Measurements from ENCODE around the gene ARAP2.

The ARAP2 gene

GRCh38 chr4:36065274-36065871 is 178.9 kb downstream of the ARAP2 start:
- H3K4me3 ChIP-seq (ENCODE audit: control insufficient read depth, low read depth, low read length) = no peak overlapping the region
- TF ChIP-seq CTCF (conservative IDR thresholded peaks at IDR 0.05; ENCODE audit: control insufficient read depth, insufficient read depth, low read depth, low read length) = no peak
- DNase-seq (ENCODE audit: low read depth) = no peak

GRCh38 chr4:36064117-36064516 is 180.2 kb downstream of the ARAP2 start:
- TF ChIP-seq CTCF (conservative IDR thresholded peaks at IDR 0.05; ENCODE audit: control insufficient read depth, insufficient read depth, low read depth, low read length) = no peak
- H3K4me3 ChIP-seq (ENCODE audit: control insufficient read depth, low read depth, low read length) = no peak overlapping the region
- no peak for DNase-seq (ENCODE audit: low read depth)

- H3K4me3 ChIP-seq (ENCODE audit: control insufficient read depth, low read depth, low read length) = no peak overlapping the region
- TF ChIP-seq CTCF (conservative IDR thresholded peaks at IDR 0.05; ENCODE audit: control insufficient read depth, insufficient read depth, low read depth, low read length) = no peak
- no peak for DNase-seq (ENCODE audit: low read depth)
Measured at GRCh38 chr4:36056136-36056535, 188.2 kb downstream of the ARAP2 start.

GRCh38 chr4:36054694-36055422 is 189.5 kb downstream of the ARAP2 start:
- H3K4me3 ChIP-seq (ENCODE audit: control insufficient read depth, low read depth, low read length) = no peak overlapping the region
- no peak for DNase-seq (ENCODE audit: low read depth)

GRCh38 chr4:36053930-36054329 is 190.4 kb downstream of the ARAP2 start:
- no peak for DNase-seq (ENCODE audit: low read depth)

More at GRCh38 chr4:36054694-36055422, 189.5 kb downstream of the ARAP2 start:
- no peak for TF ChIP-seq CTCF (conservative IDR thresholded peaks at IDR 0.05; ENCODE audit: control insufficient read depth, insufficient read depth, low read depth, low read length)

GRCh38 chr4:36051634-36052033 is 192.7 kb downstream of the ARAP2 start:
- H3K4me3 ChIP-seq (ENCODE audit: control insufficient read depth, low read depth, low read length) = no peak overlapping the region
- no peak for TF ChIP-seq CTCF (conservative IDR thresholded peaks at IDR 0.05; ENCODE audit: control insufficient read depth, insufficient read depth, low read depth, low read length)
- no peak for DNase-seq (ENCODE audit: low read depth)

More at GRCh38 chr4:36053930-36054329, 190.4 kb downstream of the ARAP2 start:
- H3K4me3 ChIP-seq (ENCODE audit: control insufficient read depth, low read depth, low read length) = no peak overlapping the region
- TF ChIP-seq CTCF (conservative IDR thresholded peaks at IDR 0.05; ENCODE audit: control insufficient read depth, insufficient read depth, low read depth, low read length) = no peak
